Suprapubic skin (tissue), 4 donors: ENCODE data around the gene AZGP1. TPM values are rescaled to one million over a fixed set of nuclear protein-coding genes. Genes with fewer than 3 reads are reported as not detected.
"Not testable (repeated sequence)": the region's sequence is repeated elsewhere in the genome, so short reads cannot be mapped to it uniquely, and the experiment has no call there.

ENCODE experiments used
- DNase-seq, 2 donors: peaks; one replicate each; pipeline ENCODE4 v3.0.0-alpha.2; 2019; ENCODE audit warnings: low spot score in 2 of 2
- H3K27ac ChIP-seq: fragments of 200-600 bp; sonication (generic); one replicate; pipeline ENCODE4 v1.5.1; 2019
- H3K27me3 ChIP-seq: fragments of 200-600 bp; sonication (generic); one replicate; pipeline ENCODE4 v1.5.1; 2019
- H3K36me3 ChIP-seq: fragments of 200-600 bp; sonication (generic); one replicate; pipeline ENCODE4 v1.5.1; 2019
- H3K4me1 ChIP-seq: fragments of 200-600 bp; sonication (generic); one replicate; pipeline ENCODE4 v1.5.1; 2019
- H3K4me3 ChIP-seq: fragments of 200-600 bp; sonication (generic); one replicate; pipeline ENCODE4 v1.5.1; 2019; ENCODE audit warnings: mild to moderate bottlenecking
- H3K9me3 ChIP-seq: fragments of 200-600 bp; sonication (generic); one replicate; pipeline ENCODE4 v1.5.1; 2019
- EP300 ChIP-seq: sonication (generic); formaldehyde crosslinking; IDR thresholded peaks from one replicate; pipeline ENCODE4 v1.6.1; 2017; ENCODE audit warnings: antibody characterized with exemption
- POLR2A ChIP-seq, 2 donors: fragments of 450-650 bp; IDR thresholded peaks; one replicate each; pipeline ENCODE4 v1.6.1; 2017; ENCODE audit warnings: antibody characterized with exemption in 2 of 2, mild to moderate bottlenecking in 2 of 2, moderate library complexity in 2 of 2
- POLR2AphosphoS5 ChIP-seq, 3 donors: sonication (generic); formaldehyde crosslinking; IDR thresholded peaks; one replicate each; pipeline ENCODE4 v1.6.1; 2017; ENCODE audit warnings: antibody characterized with exemption in 3 of 3
- WGBS: methylation state at CpG from one replicate; pipeline ENCODE4 v1.1.5; 2018; 5-methylcytosine and 5-hydroxymethylcytosine counted together
- total RNA-seq, 4 donors: library from RNA; depleted of rRNA; stranded (reverse); fragments of >200 nt; gene quantifications; one replicate each; pipeline ENCODE4 v1.1.0, GENCODE V29; 2016
- TF ChIP-seq, protein P1 (sequence below), 2 donors: fragments of 200-600 bp in 1 of 2; fragments of 450-650 bp in 1 of 2; sonication (generic) in 1 of 2; IDR thresholded peaks; one replicate each; pipeline ENCODE4 v1.5.1; 2016 to 2019; ENCODE audit warnings: antibody characterized with exemption in 2 of 2, mild to moderate bottlenecking in 1 of 2, moderate library complexity in 1 of 2

Gene AZGP1
- total RNA-seq, 4 donors from 2014 or later, result 529 to 1,010 (median 610) TPM

DNA sequence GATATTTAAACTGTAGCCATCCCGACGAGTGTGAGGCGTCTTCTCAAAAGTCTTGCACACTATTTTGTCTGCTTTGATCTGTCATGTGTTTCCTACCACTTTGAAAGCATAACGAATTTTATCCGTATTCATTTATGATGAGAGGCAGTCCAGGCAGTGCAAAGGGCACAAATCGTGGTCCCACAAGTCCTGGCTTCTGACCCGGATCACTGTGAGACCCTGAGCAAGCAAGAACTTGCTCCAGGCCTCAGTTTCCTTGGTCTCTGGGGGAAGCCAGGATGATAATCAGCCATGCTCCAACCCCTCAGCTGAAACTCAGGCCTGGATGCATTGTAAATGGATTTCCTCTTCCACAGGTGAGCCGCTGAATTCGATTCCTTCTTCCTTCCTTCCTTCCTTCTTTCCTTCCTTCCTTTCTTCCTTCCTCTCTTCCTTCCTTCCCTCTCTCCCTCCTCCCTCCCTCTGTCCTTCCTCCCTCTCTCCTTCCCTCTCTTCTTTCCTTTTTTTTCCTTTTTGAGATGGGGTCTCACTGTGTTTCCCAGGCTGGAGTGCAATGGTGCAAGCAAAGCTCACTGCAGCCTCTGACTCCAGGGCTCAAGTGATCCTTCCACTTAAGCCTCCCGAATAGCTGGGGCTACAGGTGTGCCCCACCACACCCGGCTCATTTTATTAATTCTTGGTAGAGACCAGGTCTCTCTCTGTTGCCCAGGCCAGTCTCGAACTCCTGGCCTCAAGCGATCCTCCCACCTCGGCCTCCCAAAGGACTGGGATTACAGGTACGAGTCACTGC, 21.1 kb upstream of the AZGP1 start:
- TF ChIP-seq EP300, result no peak
- TF ChIP-seq, protein P1, sequence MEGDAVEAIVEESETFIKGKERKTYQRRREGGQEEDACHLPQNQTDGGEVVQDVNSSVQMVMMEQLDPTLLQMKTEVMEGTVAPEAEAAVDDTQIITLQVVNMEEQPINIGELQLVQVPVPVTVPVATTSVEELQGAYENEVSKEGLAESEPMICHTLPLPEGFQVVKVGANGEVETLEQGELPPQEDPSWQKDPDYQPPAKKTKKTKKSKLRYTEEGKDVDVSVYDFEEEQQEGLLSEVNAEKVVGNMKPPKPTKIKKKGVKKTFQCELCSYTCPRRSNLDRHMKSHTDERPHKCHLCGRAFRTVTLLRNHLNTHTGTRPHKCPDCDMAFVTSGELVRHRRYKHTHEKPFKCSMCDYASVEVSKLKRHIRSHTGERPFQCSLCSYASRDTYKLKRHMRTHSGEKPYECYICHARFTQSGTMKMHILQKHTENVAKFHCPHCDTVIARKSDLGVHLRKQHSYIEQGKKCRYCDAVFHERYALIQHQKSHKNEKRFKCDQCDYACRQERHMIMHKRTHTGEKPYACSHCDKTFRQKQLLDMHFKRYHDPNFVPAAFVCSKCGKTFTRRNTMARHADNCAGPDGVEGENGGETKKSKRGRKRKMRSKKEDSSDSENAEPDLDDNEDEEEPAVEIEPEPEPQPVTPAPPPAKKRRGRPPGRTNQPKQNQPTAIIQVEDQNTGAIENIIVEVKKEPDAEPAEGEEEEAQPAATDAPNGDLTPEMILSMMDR (IDR thresholded peaks at IDR 0.05), result no peak
- TF ChIP-seq POLR2AphosphoS5 (IDR thresholded peaks at IDR 0.05), result no peak
- no peak for TF ChIP-seq POLR2A (IDR thresholded peaks at IDR 0.05)
- Histone ChIP-seq H3K27ac (peak overlapping the region; percentile 76), H3K9me3 (no peaks in the 10 kb centered on the region), H3K27me3 (no peaks in the 10 kb centered on the region), H3K36me3 (no peaks in the 10 kb centered on the region), H3K4me3 (peak overlapping the region; percentile 50), H3K4me1 (peaks cover 7% of the 10 kb centered on the region)
- DNase-seq, result no peak
- 70% methylated on average over 15 of the region's 15 CpGs for WGBS

DNA sequence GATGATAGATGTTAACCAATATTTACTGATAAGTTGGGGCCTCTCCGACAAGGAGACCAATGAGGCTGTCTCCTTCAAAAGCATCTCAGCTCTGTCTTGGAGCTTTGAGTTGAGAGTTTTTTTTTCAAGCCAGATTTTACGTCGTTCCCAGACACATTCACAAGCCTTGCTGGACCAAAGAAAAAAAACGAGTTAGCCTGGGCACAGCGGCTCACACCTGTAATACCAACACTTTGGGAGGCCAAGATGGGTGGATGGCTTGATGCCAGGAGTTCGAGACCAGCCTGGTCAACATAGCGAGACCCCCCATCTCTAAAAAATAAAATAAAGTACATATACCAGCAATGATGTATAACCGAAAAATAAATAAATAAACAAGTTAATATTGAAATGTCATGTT, 19.0 kb upstream of the AZGP1 start:
- H3K4me1 ChIP-seq, result peaks cover 14% of the 10 kb centered on the region
- H3K4me3 ChIP-seq, result no peak overlapping the region
- no peak overlapping the region for H3K27ac ChIP-seq
- DNase-seq, result no peak
- no peaks in the 10 kb centered on the region for H3K9me3 ChIP-seq
- H3K27me3 ChIP-seq, result no peaks in the 10 kb centered on the region
- WGBS, result 85% methylated on average over 8 of the region's 8 CpGs
- TF ChIP-seq EP300 (no peak), POLR2AphosphoS5 (IDR thresholded peaks at IDR 0.05) (no peak), POLR2A (IDR thresholded peaks at IDR 0.05) (no peak)
- TF ChIP-seq, protein P1 (IDR thresholded peaks at IDR 0.05), result no peak
- H3K36me3 ChIP-seq, result no peaks in the 10 kb centered on the region

DNA sequence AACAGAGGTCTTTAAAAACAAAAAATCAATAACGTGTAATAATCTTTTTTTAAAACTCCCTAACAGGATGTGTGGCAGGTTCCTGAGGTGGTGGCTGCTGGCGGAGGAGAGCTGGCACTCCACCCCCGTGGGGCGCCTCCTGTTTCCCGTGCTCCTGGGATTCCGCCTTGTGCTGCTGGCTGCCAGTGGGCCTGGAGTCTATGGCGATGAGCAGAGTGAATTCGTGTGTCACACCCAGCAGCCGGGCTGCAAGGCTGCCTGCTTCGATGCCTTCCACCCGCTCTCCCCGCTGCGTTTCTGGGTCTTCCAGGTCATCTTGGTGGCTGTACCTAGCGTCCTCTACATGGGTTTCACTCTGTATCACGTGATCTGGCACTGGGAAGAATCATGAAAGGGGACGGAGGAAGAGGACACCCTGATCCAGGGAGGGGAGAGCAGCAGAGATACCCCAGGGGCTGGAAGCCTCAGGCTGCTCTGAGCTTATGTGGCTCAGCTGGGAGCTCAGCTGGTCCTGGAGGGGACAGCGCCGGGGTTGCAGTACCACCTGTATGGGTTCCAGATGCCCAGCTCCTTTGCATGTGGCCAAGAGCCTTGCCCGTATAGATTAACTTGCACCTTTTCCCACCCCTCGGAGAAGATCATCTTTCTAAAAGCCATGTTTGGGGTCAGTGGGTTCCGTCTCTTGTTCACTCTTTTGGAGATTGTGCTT, 16.7 kb upstream of the AZGP1 start:
- no peaks in the 10 kb centered on the region for H3K36me3 ChIP-seq
- H3K27ac ChIP-seq, result no peak overlapping the region
- peaks cover 11% of the 10 kb centered on the region for H3K4me1 ChIP-seq
- no peaks in the 10 kb centered on the region for H3K27me3 ChIP-seq
- no peaks in the 10 kb centered on the region for H3K9me3 ChIP-seq
- 58% methylated on average over 13 of the region's 21 CpGs for WGBS
- DNase-seq, result no peak
- no peak overlapping the region for H3K4me3 ChIP-seq
- TF ChIP-seq POLR2AphosphoS5 (IDR thresholded peaks at IDR 0.05) (no peak), EP300 (no peak), POLR2A (IDR thresholded peaks at IDR 0.05) (no peak)
- TF ChIP-seq, protein P1 (IDR thresholded peaks at IDR 0.05), result no peak

DNA sequence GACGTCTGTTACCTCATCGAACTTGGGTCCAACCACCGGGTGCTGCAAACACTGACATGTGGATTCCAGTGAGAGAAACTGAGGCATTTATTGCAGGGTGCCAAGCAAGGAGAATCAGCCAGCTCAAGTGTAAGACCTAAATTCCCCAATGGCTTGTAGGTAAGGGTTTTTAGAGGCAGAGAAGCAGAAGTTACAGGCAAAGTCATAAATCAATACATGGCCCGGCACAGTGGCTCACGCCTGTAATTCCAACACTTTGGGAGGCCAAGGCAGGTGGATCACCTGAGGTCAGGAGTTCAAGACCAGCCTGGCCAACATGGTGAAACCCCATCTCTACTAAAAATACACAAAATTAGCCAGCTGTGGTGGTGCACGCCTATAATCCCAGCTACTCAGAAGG, 15.7 kb upstream of the AZGP1 start:
- DNase-seq, H3K9me3 ChIP-seq, H3K36me3 ChIP-seq, H3K27ac ChIP-seq, H3K4me3 ChIP-seq, H3K27me3 ChIP-seq: not testable (repeated sequence)
- H3K4me1 ChIP-seq, result peaks cover 11% of the 10 kb centered on the region
- 73% methylated on average over 6 of the region's 6 CpGs for WGBS

DNA sequence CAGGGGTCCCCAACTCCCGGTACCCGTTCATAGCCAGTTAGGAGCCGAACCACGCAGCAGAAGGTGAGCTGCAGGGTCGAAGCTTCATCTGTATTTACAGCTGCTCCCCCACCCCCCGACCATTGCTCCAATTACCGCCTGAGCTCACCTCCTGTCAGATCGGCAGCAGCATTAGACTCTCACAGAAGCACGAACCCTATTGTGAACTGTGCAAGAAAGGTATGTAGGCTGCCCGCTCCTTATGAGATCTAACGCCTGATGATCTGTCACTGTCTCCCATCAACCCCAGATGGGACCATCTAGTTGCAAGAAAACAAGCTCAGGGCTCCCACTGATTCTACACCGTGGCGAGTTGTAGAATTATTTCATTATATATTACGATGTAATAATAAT, 14.6 kb upstream of the AZGP1 start:
- H3K4me3 ChIP-seq, result peak overlapping the region; percentile 19
- TF ChIP-seq POLR2AphosphoS5 (IDR thresholded peaks at IDR 0.05), result no peak
- TF ChIP-seq, protein P1 (IDR thresholded peaks at IDR 0.05), result no peak
- TF ChIP-seq EP300, result no peak
- TF ChIP-seq POLR2A (IDR thresholded peaks at IDR 0.05), result no peak

More for the DNA sequence above, 14.6 kb upstream of the AZGP1 start:
- H3K27ac ChIP-seq, result no peak overlapping the region
- H3K9me3 ChIP-seq, result no peaks in the 10 kb centered on the region
- H3K36me3 ChIP-seq, result no peaks in the 10 kb centered on the region
- H3K4me1 ChIP-seq, result peaks cover 11% of the 10 kb centered on the region
- H3K27me3 ChIP-seq, result no peaks in the 10 kb centered on the region
- 44% methylated on average over 14 of the region's 14 CpGs for WGBS
- DNase-seq, result no peak
